ENCODE measurements around the gene ZFYVE28.

Gene ZFYVE28

GRCh38 chr4:2252530-2253091 lies 165.8 kb downstream of the ZFYVE28 start:
- Histone ChIP-seq H4K5ac (ENCODE audit: low read length) (no peak overlapping the region), H2AK5ac (ENCODE audit: low read length) (no peak overlapping the region), H3K36me3 (ENCODE audit: control insufficient read depth, insufficient read depth, low read length) (peaks cover 2% of the 10 kb centered on the region), H3K56ac (ENCODE audit: low read length) (no peak overlapping the region), H3K4ac (ENCODE audit: low read depth, low read length) (no peak overlapping the region), H4K8ac (ENCODE audit: low read depth, low read length) (no peak overlapping the region), H3K79me2 (ENCODE audit: control insufficient read depth, insufficient read depth, low read length) (no peaks in the 10 kb centered on the region), H3K4me1 (ENCODE audit: control insufficient read depth, low read depth, low read length) (no peaks in the 10 kb centered on the region), H3K27me3 (ENCODE audit: insufficient read depth, low read length, poor library complexity) (no peaks in the 10 kb centered on the region), H3K9ac (ENCODE audit: low read length) (no peak overlapping the region), H3K4me2 (ENCODE audit: low read length) (no peak overlapping the region), H3K23ac (ENCODE audit: low read length) (no peak overlapping the region), H3K4me3 (ENCODE audit: low read length) (no peak overlapping the region), H2BK120ac (ENCODE audit: low read depth, low read length) (no peak overlapping the region), H2BK5ac (ENCODE audit: low read length) (no peak overlapping the region), H3K79me1 (ENCODE audit: low read length) (no peaks in the 10 kb centered on the region), H2BK15ac (replicated peaks; ENCODE audit: low read depth) (no peak overlapping the region), H3K27ac (ENCODE audit: low read depth, low read length) (no peak overlapping the region), H3K18ac (ENCODE audit: low read length) (no peak overlapping the region)
- no peak for DNase-seq
- no CpG with 5 or more reads among the region's 12 CpGs for WGBS (ENCODE audit: extremely low coverage, insufficient coverage, low lambda C conversion rate)

GRCh38 chr4:2251795-2252529 lies 166.5 kb downstream of the ZFYVE28 start:
- no peaks in the 10 kb centered on the region for H3K27me3 ChIP-seq (ENCODE audit: insufficient read depth, low read length, poor library complexity)
- no peak overlapping the region for H3K4ac ChIP-seq (ENCODE audit: low read depth, low read length)
- H4K5ac ChIP-seq (ENCODE audit: low read length) = no peak overlapping the region
- no peak overlapping the region for H3K18ac ChIP-seq (ENCODE audit: low read length)
- no peak overlapping the region for H2AK5ac ChIP-seq (ENCODE audit: low read length)
- no peaks in the 10 kb centered on the region for H3K79me1 ChIP-seq (ENCODE audit: low read length)
- H3K56ac ChIP-seq (ENCODE audit: low read length) = no peak overlapping the region
- H2BK5ac ChIP-seq (ENCODE audit: low read length) = no peak overlapping the region
- H3K4me2 ChIP-seq (ENCODE audit: low read length) = no peak overlapping the region
- no peak overlapping the region for H4K8ac ChIP-seq (ENCODE audit: low read depth, low read length)
- H3K4me3 ChIP-seq (ENCODE audit: low read length) = no peak overlapping the region
- no peak overlapping the region for H3K23ac ChIP-seq (ENCODE audit: low read length)
- peaks cover 2% of the 10 kb centered on the region for H3K36me3 ChIP-seq (ENCODE audit: control insufficient read depth, insufficient read depth, low read length)
- H3K27ac ChIP-seq (ENCODE audit: low read depth, low read length) = no peak overlapping the region
- H3K79me2 ChIP-seq (ENCODE audit: control insufficient read depth, insufficient read depth, low read length) = no peaks in the 10 kb centered on the region
- H3K4me1 ChIP-seq (ENCODE audit: control insufficient read depth, low read depth, low read length) = no peaks in the 10 kb centered on the region
- WGBS (ENCODE audit: extremely low coverage, insufficient coverage, low lambda C conversion rate) = no CpG with 5 or more reads among the region's 16 CpGs
- no peak overlapping the region for H2BK120ac ChIP-seq (ENCODE audit: low read depth, low read length)
- DNase-seq = no peak
- H2BK15ac ChIP-seq (replicated peaks; ENCODE audit: low read depth) = no peak overlapping the region
- no peak overlapping the region for H3K9ac ChIP-seq (ENCODE audit: low read length)

DNA sequence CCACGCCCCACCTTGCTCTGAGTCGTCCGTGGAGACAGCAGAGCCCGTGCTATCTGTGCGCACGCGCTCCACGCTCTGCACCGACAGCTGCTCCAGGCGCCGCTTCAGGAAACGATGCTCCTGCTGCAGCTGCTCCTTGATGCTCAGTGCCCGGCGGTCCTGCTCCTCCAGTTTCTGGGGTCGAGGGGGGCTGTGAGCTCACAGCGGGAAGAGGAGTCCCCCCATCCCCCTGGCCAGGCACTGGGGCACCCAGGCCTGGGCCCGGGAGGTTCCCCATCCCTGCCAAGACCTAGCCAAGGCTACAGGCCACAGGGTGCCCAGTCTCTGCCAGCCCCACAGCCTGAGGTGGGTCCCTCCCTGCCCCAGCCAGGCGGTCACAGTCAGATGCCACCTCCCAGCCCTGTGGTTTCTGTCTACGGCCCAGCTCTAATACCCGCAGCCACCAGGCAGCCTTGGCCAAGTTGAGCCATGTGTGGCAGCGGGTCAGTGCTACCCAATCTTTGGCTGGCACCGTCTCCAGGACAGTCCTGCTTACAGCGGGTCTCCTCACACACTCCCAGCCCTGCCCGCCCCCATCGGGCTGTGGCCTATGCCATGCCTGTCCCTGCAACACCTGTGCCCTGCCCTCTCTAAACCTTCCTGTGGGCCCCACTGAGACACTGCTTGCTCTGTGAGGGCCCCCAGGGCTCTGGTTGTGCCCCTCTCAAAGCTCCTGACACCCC lies 167.2 kb downstream of the ZFYVE28 start:
- no peaks in the 10 kb centered on the region for H3K79me1 ChIP-seq (ENCODE audit: low read length)

GRCh38 chr4:2250357-2251072 lies 167.9 kb downstream of the ZFYVE28 start:
- Histone ChIP-seq H4K5ac (ENCODE audit: low read length) (no peak overlapping the region), H3K9ac (ENCODE audit: low read length) (no peak overlapping the region), H3K56ac (ENCODE audit: low read length) (no peak overlapping the region), H3K79me2 (ENCODE audit: control insufficient read depth, insufficient read depth, low read length) (no peaks in the 10 kb centered on the region), H3K23ac (ENCODE audit: low read length) (no peak overlapping the region), H3K79me1 (ENCODE audit: low read length) (no peaks in the 10 kb centered on the region), H3K36me3 (ENCODE audit: control insufficient read depth, insufficient read depth, low read length) (peaks cover 2% of the 10 kb centered on the region), H3K27me3 (ENCODE audit: insufficient read depth, low read length, poor library complexity) (no peaks in the 10 kb centered on the region), H2BK5ac (ENCODE audit: low read length) (no peak overlapping the region), H3K4me3 (ENCODE audit: low read length) (no peak overlapping the region), H3K4ac (ENCODE audit: low read depth, low read length) (no peak overlapping the region), H3K27ac (ENCODE audit: low read depth, low read length) (no peak overlapping the region), H2AK5ac (ENCODE audit: low read length) (no peak overlapping the region), H3K18ac (ENCODE audit: low read length) (no peak overlapping the region), H4K8ac (ENCODE audit: low read depth, low read length) (no peak overlapping the region), H3K4me2 (ENCODE audit: low read length) (no peak overlapping the region), H3K4me1 (ENCODE audit: control insufficient read depth, low read depth, low read length) (no peaks in the 10 kb centered on the region), H2BK120ac (ENCODE audit: low read depth, low read length) (no peak overlapping the region), H2BK15ac (replicated peaks; ENCODE audit: low read depth) (no peak overlapping the region)
- WGBS (ENCODE audit: extremely low coverage, insufficient coverage, low lambda C conversion rate) = no CpG with 5 or more reads among the region's 30 CpGs
- DNase-seq = no peak

More for the DNA sequence above, 167.2 kb downstream of the ZFYVE28 start:
- no peak for DNase-seq
- H3K9ac ChIP-seq (ENCODE audit: low read length) = no peak overlapping the region
- H3K79me2 ChIP-seq (ENCODE audit: control insufficient read depth, insufficient read depth, low read length) = no peaks in the 10 kb centered on the region
- no peak overlapping the region for H2BK120ac ChIP-seq (ENCODE audit: low read depth, low read length)
- no peak overlapping the region for H2BK15ac ChIP-seq (replicated peaks; ENCODE audit: low read depth)
- no peak overlapping the region for H3K18ac ChIP-seq (ENCODE audit: low read length)
- no peak overlapping the region for H2AK5ac ChIP-seq (ENCODE audit: low read length)
- H3K4ac ChIP-seq (ENCODE audit: low read depth, low read length) = no peak overlapping the region
- H3K23ac ChIP-seq (ENCODE audit: low read length) = no peak overlapping the region
- H3K56ac ChIP-seq (ENCODE audit: low read length) = no peak overlapping the region
- H3K4me3 ChIP-seq (ENCODE audit: low read length) = no peak overlapping the region
- H3K27ac ChIP-seq (ENCODE audit: low read depth, low read length) = no peak overlapping the region
- WGBS (ENCODE audit: extremely low coverage, insufficient coverage, low lambda C conversion rate) = no CpG with 5 or more reads among the region's 25 CpGs
- no peak overlapping the region for H3K4me2 ChIP-seq (ENCODE audit: low read length)
- peaks cover 2% of the 10 kb centered on the region for H3K36me3 ChIP-seq (ENCODE audit: control insufficient read depth, insufficient read depth, low read length)
- H4K8ac ChIP-seq (ENCODE audit: low read depth, low read length) = no peak overlapping the region
- H4K5ac ChIP-seq (ENCODE audit: low read length) = no peak overlapping the region
- H3K4me1 ChIP-seq (ENCODE audit: control insufficient read depth, low read depth, low read length) = no peaks in the 10 kb centered on the region
- no peak overlapping the region for H2BK5ac ChIP-seq (ENCODE audit: low read length)
- no peaks in the 10 kb centered on the region for H3K27me3 ChIP-seq (ENCODE audit: insufficient read depth, low read length, poor library complexity)

DNA sequence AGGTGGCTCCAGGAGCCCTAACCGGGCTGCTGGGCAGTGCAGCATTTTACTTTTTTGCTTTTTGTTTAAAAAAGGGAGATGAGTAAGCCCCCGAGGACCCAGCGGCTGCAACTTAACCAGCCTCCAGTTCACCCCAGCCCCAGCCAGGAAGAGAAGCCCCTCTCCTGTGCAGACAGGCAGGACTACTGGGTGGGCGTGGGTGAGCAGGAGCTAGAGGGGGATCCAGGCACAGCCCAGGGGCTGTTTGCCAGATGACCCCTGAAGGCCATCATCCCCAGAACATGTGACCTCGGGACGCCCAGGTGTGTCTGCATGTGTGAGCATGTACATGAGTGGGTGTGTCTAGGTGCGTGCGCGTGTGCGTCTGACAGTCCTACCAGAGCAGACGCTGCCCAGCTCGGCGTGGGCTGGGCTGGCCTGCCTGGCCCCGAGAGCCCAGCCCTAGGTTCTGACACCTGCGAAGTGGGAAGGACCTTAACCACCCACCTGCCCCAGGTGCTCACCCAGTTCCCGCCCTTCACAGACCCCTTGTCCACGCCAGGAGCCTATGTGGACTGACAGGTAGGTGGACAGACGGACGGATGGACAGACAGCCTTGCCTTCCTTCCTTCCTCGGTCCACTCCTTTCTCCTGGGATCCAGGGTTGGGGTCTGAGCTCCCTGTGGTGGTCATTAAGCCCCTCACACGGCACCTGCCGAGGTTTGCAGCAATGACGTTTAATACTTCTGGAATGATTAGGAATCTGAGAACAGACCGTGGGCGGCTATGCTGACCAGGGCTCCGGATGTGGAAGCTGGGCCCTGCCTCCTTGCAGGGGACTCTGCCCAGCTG lies 168.7 kb downstream of the ZFYVE28 start:
- H3K18ac ChIP-seq (ENCODE audit: low read length) = no peak overlapping the region
- H3K4me1 ChIP-seq (ENCODE audit: control insufficient read depth, low read depth, low read length) = no peaks in the 10 kb centered on the region
- H4K8ac ChIP-seq (ENCODE audit: low read depth, low read length) = no peak overlapping the region
- no peaks in the 10 kb centered on the region for H3K79me1 ChIP-seq (ENCODE audit: low read length)
- H2BK5ac ChIP-seq (ENCODE audit: low read length) = no peak overlapping the region
- H2AK5ac ChIP-seq (ENCODE audit: low read length) = no peak overlapping the region
- no peak overlapping the region for H3K4me3 ChIP-seq (ENCODE audit: low read length)
- DNase-seq = no peak
- no peaks in the 10 kb centered on the region for H3K27me3 ChIP-seq (ENCODE audit: insufficient read depth, low read length, poor library complexity)
- no peak overlapping the region for H4K5ac ChIP-seq (ENCODE audit: low read length)
- no peak overlapping the region for H3K4me2 ChIP-seq (ENCODE audit: low read length)
- H3K9ac ChIP-seq (ENCODE audit: low read length) = no peak overlapping the region
- H2BK120ac ChIP-seq (ENCODE audit: low read depth, low read length) = no peak overlapping the region
- WGBS (ENCODE audit: extremely low coverage, insufficient coverage, low lambda C conversion rate) = no CpG with 5 or more reads among the region's 26 CpGs
- H3K23ac ChIP-seq (ENCODE audit: low read length) = no peak overlapping the region
- H3K36me3 ChIP-seq (ENCODE audit: control insufficient read depth, insufficient read depth, low read length) = no peaks in the 10 kb centered on the region
- no peaks in the 10 kb centered on the region for H3K79me2 ChIP-seq (ENCODE audit: control insufficient read depth, insufficient read depth, low read length)
- no peak overlapping the region for H2BK15ac ChIP-seq (replicated peaks; ENCODE audit: low read depth)
- H3K56ac ChIP-seq (ENCODE audit: low read length) = no peak overlapping the region
- no peak overlapping the region for H3K27ac ChIP-seq (ENCODE audit: low read depth, low read length)
- H3K4ac ChIP-seq (ENCODE audit: low read depth, low read length) = no peak overlapping the region
